ENCODE results near the gene MBD3L4.
A peak's percentile ranks its signal among the peaks of the same experiment; 100 is the strongest.
"Not testable (repeated sequence)": the region's sequence is repeated elsewhere in the genome, so short reads cannot be mapped to it uniquely, and the experiment has no call there.

MBD3L4 gene
- long read RNA-seq, donor 1, result 0 reads
- long read RNA-seq, donor 2, result 0 reads
- long read RNA-seq, donor 3, result 0 reads
- long read RNA-seq, donor 4, result 0 reads
- long read RNA-seq, donor 5, result 0 reads
- long read RNA-seq, donor 6, result 0 reads
- long read RNA-seq, donor 7, result 0 reads
- long read RNA-seq, donor 8, result 0 reads

DNA sequence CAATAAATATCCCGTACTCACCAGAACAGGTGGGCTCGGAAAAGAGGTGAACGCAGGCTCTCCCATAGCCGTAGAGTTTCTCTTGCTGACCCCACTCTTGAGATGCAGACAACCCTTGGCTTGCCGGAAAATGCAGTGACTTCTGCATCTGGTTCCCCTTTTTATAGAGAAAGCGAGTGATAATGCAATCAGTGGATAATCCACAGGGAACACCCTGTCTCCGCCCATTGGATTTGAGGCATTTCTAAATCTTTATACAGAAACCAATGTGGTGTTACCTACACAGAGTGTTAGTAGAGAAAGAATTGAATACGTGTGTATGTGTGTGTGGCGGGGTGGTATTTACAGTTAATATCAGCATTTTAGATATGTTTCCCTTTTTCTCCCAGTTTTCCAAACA is at the start of gene MBD3L4:
MBD3L4 (minus strand) TSS at position 101 of the 400 bp plus-strand sequence; CDS start at position 66, 35 bp downstream.
- not testable (repeated sequence) for DNase-seq

GRCh38 chr19:7088999-7089398 is 49.0 kb upstream of the MBD3L4 start:
- no peak for DNase-seq

GRCh38 chr19:7083076-7083956 is 43.3 kb upstream of the MBD3L4 start:
- peak; percentile 15 for DNase-seq

DNA sequence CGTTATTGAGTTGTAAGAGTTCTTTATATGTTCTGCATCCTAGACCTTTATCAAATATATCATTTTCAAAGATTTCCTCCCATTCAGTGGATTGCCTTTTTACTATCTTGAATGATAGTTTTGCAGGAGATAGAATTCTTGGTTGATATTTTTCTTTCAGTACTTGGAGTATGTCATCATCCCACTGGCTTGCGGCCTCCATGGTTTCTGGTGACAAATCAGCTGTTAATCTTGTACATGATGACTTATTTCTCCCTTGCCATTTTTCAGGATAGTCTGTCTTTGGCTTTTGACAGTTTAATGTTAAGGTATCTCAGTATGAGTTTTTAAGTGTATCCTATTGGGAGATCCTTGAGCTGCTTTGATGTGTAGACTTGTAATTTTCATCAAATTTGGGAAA is 38.0 kb upstream of the MBD3L4 start:
- DNase-seq, result no peak

GRCh38 chr19:7076151-7076550 is 36.2 kb upstream of the MBD3L4 start:
- DNase-seq, result no peak

- no peak for DNase-seq
Observed at GRCh38 chr19:7074705-7075282, 34.8 kb upstream of the MBD3L4 start.

DNA sequence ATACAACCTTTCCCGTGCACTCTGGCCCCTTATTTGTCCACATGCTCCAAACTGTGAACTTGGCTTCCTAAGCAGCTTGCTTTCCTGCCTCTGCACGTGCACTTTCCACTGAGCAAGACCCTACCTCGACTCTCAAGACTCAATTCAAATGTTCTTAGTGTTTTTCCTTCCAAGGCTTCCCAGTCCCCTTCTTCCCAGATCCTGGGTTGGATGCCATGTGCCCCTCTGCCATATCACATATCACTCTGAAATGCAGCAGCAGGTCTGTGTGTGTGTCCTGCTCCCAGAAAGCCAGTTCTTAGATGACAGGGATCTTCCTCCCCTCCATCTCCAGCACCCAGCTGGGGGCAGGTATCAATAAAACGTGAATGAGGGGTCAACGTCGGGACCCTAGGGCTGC is 32.6 kb upstream of the MBD3L4 start:
- no peak for DNase-seq

DNA sequence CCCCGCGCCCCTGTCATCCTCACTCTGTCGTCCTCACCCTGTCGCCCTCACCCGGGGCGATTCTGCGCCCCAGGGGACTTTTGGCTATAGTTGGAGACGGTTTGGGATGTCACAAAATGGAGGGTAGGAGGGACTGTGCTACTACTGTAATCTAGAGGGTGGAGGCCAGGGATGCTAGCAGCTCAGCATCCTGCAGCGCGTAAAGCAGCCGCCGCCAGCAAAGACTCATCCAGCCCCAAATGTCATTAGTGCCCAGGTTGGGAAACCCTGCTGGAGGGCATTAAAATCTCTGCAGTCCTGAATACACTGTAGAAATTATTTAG is 29.9 kb upstream of the MBD3L4 start:
- no peak for DNase-seq

- peak; percentile 98 for DNase-seq
Observed at GRCh38 chr19:7069042-7069903, 29.3 kb upstream of the MBD3L4 start, which contains the start of gene ZNF557. Gene ZNF557, plus strand, starts transcription at chr19:7069703. Its CDS starts 5,372 bp downstream, at chr19:7075075.

DNA sequence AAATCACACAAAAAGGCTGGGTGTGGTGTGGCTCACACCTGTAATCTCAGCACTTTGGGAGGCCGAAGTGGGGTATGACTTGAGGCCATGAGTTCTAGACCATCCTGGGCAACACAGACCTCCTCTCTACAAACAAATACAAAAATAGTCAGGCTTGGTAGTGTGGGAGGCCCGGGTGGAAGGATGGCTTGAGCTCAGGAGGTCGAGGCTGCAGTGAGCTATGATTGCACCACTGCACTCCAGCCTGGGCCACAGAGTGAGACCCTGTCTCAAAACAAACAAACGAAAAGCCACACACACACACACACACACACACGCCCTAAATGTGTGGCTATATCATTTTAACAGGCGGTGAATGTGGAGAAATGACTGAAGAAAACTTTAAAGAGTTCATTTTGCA is 28.6 kb upstream of the MBD3L4 start:
- DNase-seq, result no peak

GRCh38 chr19:7067716-7068115 is 27.7 kb upstream of the MBD3L4 start:
- DNase-seq, result no peak

- DNase-seq, result not testable (repeated sequence)
Observed at GRCh38 chr19:7067122-7067521, 27.1 kb upstream of the MBD3L4 start.

GRCh38 chr19:7063764-7064418 is 23.9 kb upstream of the MBD3L4 start:
- DNase-seq, result no peak

- no peak for DNase-seq
Observed at GRCh38 chr19:7063339-7063738, 23.4 kb upstream of the MBD3L4 start.

DNA sequence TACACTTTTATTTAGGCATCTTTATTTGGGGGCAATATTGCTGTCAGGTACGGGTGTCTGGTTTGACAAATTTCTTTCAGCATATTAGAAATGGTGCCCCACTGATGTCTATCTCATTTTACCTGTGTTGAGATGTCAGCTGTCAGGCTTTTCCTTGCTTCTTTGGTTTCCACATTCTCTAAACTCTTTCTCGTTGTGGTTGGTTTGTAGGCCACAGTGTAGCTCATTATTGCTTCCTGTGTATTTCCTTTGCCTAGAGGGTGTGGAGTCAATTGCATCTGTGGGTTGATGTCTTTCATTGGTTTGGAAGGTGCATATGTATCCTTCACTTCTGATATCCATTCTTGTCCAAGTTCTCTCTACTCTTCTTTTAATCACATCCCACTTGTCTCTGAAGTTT is 20.0 kb upstream of the MBD3L4 start:
- not testable (repeated sequence) for DNase-seq

GRCh38 chr19:7058576-7058975 is 18.6 kb upstream of the MBD3L4 start, which contains the start of gene MBD3L3:
Gene MBD3L3, minus strand, starts transcription at chr19:7058676. Its CDS starts 71 bp downstream, at chr19:7058605.
- not testable (repeated sequence) for DNase-seq

DNA sequence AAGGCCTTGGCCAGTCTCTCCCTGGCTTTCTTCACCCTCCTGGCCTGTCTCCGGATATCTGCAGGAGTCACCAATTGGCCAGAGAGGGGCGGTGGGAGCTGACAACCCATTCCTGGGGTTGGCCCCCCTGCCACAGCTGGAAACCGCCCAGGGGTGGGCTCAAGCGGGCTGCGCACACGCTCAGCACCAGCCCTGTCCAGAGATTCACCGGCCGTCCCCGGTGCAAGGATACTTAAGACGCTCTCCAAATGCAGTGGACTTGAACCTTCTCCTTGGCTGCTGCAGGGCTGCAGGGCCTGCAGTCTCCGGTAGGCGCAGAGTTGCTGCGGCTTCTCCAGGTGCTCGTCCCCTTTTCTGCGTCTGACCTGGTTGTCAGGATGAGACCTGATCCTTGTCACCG is 16.4 kb upstream of the MBD3L4 start:
- DNase-seq, result not testable (repeated sequence)

DNA sequence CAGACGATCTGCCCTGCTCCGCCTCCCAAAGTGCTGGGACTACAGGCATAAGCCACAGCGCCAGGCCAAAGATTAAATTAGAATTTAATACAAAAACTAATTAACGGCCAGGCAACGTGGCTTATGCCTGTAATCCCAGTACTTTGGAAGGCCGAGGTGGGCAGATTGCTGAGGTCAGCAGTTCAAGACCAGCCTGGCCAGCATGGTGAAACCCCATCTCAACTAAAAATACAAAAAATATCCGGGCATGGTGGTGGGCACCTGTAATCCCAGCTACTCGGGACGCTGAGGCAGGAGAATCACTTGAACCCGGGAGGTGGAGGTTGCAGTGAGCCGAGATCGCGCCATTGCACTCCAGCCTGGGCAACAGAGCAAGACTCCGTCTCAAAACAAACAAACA is 15.7 kb upstream of the MBD3L4 start:
- DNase-seq, result not testable (repeated sequence)

DNA sequence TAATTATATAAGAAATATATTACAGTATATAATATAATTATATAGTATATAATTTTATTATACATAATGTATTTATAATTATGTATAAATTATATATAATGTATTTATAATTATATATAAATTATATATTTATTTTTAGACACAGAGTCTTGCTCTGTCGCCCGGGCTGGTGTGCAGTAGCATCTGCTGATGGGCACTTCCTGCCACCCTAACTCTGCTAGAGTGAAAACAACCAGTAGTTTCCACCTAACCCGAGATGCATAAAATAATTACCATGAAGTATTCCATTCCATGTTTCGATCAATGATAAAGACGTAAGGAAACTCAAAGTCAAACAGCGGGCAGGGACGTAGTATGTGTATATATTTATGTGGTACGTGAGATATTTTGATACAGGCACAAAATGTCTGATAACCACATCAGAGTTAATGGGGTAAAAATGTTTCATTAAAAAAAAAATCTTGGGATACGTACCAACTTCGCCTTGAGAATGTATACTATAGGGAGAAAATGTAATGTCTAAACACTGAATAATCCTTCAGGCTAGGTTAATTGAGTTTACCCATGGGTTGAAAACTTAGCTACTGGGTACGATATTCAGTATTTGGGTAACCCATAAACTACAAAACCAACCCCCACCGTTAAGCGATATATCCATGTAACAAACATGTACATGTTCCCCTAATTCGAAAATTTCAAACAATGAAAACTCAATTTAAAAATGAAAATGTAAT is 14.8 kb upstream of the MBD3L4 start:
- not testable (repeated sequence) for DNase-seq

- DNase-seq, result not testable (repeated sequence)
Observed at GRCh38 chr19:7052896-7053295, 12.9 kb upstream of the MBD3L4 start.

DNA sequence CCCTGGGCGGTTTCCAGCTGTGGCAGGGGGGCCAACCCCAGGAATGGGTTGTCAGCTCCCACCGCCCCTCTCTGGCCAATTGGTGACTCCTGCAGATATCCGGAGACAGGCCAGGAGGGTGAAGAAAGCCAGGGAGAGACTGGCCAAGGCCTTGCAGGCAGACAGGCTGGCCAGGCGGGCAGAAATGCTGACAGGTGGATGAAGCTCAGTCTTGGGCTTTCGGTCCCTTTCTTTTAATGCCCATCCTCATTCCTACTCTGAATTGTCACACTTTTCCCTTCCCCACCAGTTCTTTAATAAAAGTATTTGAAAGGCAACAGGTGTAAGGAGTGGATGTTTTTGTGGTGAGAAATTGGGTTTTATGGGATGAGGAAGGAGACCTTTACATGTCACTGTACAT is 11.4 kb upstream of the MBD3L4 start:
- DNase-seq, result not testable (repeated sequence)

Data from right kidney (tissue), 9 donors.